GM19397 (cell line): Measurements from ENCODE around the gene OPRL1.

ENCODE experiments used
- ATAC-seq: cut with Tn5 transposase; IDR thresholded peaks from one replicate; pipeline ENCODE4 v1.9.1; 2021; ENCODE audit warnings: mild to moderate bottlenecking, moderate library complexity; ENCODE audit not compliant: unreplicated experiment

Gene OPRL1

DNA sequence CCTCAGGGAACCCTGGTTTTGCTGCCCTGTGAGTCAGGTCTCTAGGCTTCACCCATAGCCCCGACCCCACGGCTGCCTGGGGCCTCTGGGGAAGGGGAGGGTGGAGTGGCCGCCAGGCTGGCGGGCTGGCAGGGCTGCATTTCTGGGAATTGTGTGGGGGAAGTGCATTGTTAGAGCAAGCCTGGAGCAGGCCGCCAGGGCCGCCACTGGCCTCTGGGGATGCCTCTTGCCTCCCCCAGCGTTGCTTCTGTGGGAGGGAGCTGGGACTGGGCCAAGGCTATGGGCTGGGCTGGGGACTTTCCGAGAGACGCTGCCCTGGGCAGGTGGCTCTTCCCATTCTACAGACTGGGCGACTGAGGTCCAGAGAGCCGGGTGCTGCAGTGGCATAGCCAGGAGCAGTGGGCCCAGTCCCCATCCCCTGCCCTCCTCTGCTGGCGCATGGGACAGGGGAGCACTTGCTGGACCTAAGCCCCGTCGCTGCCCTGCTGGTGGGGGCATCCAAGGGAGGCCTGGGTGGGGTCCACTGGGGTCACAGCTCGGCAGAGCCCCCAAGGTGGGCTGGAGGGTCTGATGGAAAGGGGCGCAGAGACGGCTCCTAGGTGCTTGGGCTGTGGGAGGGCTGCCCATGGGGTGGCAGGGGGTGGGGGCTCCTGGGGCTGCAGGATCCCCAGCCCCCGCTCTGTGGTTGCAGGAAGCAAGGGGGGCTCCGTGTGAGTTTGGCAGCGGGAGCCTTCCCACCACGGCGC, 23.8 kb upstream of the OPRL1 start:
- no peak for ATAC-seq

DNA sequence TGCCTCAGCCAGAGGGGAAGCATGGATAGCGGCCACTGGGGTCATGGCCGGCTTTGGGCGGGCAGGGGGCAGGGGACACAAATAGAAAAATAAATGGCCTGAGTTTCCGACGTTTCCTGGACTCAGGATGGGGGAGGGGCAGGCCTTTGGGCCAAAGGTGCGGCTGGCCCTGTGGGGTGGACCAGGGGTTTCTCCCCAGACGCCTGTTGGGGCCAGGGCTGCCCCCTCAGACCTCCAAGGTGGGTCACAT, 23.3 kb upstream of the OPRL1 start:
- no peak for ATAC-seq

DNA sequence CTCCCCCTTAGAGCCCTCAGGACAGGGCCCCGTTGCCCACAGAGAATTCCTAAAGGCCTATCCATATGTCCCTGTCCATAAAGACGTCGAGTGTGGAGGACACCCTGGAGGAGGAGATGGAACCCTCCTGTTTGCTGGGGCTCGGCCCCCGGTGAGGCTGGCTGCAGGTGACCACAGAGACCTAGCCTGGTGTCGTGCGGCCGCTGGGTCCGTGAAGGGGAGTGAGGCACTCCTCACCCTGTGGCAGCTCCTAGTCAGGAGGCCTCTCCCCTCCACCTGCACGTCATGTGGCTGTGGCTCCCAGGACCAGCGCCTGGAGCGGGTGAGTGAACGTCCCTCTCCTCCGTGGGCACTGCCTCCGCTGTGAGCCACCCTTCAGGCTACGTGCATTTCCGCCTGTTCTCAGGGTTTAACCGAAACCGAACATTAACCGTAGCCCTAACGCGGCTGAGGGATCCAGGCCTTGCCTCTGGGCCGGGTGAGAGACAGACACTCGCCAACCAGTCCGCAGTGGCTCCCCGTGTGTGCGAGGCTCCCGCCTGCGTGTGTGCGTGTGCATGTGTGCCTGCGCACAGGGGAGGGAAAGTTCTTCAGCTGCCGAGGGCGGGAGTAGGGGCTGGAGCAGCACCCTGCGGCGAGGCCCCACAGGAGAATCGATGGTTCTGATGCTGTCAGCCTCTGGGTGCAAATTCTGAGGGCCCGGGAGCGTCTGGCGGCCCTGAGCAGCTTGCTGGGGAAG, 22.8 kb upstream of the OPRL1 start:
- ATAC-seq, result no peak

DNA sequence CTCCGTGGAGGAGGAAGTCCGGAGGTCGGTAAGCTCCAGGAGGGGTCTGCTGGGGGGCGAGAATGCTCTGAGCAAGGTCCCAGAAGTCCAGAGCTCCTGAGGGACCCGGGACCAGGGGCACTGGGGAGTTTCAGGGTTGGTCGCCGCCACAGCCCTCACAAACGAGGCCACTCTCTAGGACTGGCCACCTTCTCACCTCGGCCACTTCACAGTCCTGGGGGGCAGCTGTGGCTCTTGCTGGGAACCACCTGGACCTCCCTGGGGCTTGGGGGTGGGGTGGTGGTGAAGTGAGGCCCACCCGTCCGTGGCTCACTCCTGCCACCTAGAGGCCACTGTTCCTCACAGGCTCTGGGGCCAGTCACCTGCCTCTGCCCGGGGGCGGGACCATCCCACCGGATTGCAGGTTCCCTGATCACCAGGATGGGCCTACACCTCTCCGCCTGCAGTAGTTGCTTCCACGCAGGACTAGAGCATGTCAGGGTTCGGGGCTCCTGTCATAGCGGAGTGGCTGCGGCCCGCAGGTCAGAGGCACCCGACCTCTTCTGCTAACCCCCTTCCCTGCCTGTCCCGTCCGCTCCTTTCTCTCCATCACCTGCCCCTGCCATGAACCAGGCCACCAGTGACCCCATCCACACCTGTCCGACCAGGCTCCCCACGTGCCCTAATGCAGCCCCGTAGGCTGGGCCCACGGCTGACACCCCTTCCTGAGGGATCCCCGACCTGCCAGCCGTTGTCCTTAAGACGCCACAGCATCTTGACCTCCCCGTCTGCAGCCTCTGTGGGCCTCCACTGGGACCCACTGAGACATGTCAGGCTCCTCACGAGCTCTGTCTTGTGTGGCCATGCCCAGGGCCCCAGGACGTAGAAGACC, 22.0 kb upstream of the OPRL1 start:
- ATAC-seq, result no peak

DNA sequence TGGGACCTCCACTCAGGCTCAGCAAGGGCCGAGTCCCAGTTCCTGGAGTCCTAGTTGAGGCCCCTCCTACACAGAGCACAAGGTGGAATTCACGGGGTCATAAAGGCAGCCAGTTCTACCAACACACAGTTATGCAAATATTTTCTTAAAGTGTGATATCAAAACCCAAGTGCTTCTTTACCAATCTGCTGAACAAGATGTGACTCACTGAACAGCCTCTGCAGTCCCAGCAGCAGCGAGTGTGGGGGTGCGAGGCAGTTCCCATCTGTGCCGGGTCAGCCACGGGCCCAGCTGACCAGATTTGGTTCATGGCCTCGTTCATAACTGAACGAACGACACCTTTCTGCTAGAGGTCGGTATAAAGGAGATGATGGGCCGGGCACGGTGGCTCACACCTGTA, 21.3 kb upstream of the OPRL1 start:
- no peak for ATAC-seq

DNA sequence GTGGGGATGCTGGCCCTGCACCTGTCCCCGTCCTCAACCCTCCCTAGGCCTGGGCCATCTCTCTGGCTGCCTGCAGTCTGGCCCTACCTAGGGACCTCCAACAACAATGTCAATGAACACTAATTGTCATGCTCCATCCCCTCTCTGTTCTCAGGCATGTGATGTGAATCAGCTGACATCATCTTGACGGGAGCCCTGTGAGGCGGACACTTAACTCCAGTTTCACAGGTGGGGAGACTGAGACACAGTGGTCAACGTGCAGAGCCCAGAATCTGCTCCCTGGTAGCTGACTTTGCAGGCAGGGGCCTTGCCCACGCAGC, 17.6 kb upstream of the OPRL1 start:
- no peak for ATAC-seq

DNA sequence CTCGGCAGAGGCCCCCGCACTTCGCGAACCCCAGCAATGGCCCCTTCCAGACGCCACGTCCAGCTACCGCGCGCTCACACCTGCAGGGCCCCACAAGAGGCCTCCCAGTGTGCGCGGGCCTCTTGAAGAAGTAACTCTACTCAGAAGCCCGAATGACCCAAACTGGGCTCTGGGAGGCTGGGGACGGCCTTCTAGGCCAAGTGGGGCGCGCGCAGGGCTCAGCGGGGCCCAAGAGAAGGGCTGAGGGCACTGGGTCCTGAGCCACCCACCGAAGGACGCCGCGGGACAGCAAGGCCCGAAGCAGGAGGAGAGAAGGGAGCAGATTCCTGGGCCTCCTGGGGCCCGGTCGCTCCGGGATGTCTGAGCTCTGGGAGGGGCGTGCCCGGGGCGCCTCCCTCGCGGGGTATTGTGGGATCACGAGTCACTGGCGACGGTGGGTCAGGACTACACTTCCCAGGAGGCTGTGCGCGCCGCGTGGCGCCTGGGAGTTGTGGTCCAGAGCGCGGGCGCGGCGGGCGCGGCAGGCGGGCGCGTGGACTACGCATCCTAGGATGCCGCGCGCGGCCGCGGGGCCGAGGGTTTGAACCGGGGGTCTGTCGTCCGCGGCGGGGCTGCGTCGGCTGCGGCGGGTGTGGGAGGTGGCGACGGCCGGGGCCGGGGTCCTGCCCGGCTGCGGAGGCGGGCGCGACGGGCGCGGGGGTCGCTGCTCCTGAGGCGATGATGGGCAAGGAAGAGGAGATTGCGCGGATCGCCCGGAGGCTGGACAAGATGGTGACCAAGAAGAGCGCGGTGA, 17.1 kb upstream of the OPRL1 start, which contains the start of gene TCEA2:
Gene TCEA2 (plus strand): TSS at position 603 of the 793 bp plus-strand sequence. CDS start 115 bp downstream, at position 718.
- ATAC-seq, result peak; percentile 77

DNA sequence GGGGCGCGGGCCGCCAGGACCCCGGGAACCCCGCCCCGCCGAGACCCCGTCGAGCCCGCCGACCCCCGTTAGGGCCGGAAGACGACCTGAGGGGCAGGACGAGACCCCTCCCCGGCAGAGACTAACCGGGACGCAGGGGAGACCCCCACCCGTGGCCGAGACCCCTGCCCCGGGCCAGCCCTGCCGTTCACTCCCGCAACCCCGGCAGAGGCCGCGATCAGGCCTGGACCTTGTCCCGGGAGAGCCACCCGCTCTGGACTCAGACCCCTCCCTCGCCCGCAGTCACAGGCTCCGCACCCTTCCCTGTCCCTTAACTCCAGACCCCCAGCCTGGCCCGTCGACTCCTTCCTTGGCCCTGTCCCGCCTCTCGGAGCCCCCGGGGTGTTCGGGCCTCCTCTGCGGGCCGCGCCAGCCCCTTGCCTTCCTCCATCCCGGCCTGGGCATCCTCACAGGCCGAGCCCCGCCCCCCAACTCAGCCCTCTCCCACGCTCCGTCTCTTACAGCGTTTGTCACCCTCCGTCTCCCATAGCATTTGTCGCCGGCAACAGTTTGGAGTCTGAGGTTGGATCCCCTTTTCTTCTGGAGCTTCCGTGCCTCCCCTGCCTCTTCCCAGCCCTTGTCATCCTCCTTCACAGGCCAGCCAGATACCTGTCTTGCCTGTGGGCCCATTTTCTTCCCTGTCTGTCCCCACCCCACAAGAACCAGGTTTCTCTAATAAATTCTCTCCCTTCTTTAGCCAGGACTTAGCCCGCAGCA, 16.3 kb upstream of the OPRL1 start:
- ATAC-seq, result peak; percentile 3

DNA sequence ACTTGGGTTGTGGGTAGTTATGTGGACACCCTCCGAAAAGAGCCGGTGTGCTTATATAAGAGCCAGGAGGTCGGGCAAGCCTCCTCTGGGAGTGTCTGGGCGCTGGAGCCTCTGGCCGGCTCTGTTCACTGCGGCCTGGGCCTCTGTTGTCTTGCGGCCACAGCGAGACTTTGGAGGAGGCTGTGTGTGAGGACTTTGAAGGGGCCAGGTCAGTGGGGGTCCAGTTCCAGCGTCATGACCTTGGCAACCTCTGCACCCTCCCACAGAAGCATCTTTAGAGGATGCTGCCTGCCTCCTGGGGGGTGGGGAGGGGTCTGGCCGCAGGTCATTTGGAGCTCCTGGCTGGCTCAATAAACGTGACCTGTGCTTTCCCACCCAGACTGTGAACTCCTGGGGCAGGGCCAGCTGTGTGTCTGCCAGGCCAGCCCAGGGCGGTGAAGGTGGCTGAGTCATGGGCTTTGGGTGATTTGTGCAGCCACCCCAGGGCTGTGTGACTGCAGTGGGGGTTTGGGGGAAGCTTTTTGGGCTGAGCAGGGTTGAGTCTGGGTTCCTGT, 15.7 kb upstream of the OPRL1 start:
- ATAC-seq, result no peak

DNA sequence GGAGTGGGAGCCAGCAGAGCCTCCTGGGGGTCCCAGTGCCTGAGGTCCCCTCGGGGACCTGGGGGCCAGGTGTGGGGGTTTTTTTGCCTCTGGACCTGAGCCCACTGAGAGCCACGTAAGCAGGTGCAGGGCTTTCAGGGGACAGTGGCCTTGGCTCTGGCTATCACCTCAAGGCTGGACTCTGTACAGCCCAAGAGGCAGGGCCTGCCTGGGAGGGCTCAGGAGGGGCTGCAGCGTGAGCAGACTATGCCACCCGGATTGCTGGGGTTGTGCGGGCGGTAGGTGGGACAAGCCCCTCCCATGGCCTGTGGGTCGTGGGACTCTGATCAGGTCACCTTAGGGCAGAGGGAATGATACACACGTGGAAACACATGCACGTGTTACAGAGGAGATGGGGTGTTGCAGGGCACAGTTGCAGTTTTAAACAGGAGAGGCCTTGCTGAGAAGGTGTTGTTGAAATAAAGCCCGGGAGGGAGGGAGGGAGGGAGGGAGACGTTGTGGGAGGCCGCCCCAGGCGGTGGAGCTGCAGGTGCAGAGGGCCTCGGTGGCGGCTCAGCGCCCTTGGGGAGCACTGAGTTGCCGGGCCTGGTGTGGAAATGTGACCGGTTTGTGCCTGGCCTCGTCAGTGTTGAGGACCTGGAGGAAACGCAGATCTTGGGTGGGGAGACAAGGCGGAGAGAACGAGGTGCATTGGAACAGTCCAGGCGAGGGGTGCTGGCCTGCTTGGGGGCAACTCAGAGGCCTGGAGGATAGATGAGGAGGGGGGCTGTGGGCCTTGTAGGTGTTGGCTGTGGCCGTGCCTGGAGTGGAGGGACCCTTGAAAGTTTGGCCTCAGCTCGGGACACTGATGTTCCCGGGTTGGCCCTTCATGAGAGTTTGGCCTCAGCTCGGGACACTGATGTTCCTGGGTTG, 14.6 kb upstream of the OPRL1 start:
- no peak for ATAC-seq

DNA sequence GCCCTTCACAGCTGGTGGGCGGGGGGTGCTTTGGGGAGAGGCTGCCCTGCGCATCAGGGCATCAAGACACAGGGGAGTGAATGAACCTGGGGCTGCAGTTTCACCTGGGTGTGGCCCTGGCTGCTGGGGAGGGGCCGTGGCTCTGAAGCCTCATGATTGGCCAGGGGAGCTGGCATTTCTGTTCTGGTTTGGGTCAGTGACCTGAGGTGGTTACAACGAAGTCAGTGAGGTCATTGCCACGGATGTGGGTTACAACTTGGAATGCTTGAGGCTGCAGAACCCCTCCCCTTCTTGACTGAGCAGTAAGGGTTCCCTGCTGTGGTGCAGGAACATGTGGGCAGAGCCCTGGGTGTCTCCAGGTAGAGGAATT, 13.9 kb upstream of the OPRL1 start:
- no peak for ATAC-seq

DNA sequence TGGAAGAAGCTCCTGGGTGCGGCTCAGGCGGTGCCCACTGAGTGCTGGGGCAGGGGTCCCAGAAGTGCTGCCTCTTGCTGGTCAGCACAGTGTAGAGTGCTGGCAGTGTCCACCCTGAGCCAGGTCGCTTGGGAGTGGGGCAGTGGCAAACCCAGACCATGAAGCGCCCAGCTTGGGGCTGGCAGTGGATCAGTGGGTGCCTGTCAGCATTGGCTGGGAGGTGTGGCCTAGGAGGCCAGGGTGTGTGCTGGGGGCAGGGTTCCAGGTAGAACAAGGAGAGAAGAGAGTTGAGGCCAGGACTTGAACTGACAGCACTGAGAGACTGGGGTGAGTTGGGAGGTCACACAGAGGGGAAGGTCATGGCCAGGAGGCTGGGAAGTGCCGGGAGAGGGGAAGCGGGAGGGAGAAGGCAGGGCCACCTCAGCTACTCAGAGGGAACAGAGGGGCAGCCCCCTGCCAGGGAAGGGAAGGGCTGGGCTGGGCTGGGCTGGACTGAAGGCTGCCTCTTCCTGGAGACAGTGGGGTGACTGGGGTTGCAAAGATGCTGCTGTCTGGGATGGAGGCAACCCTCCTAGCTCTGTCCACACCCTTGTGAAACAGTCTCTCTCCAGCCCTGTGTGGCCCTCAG, 12.8 kb upstream of the OPRL1 start:
- ATAC-seq, result no peak

DNA sequence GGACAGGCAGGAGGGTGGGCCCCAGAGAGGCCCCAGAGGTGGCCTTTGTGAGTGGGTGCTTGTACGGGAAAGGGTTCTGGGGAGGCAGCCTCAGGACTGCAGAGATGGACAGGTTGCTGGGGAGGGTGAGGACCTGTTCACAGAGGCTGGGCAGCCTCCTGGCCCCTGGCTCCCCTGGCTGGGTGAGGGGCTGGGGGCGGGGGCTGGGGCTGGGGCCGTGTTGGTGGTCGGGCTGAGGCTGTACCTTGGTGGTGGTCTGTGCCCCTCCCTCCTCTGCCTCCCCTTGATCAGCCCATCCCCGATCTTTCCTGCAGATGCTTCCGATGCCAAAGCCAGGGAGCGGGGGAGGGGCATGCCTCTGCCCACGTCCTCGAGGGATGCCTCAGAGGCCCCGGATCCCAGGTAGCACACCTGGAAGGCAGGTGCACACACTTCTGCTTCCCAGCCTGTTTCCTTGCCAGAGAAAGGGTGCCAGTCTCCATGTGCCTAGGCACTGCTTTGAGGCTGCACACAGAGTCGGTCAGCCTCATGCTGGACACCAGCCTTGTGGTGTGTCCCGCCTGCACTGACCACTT, 12.1 kb upstream of the OPRL1 start:
- no peak for ATAC-seq

DNA sequence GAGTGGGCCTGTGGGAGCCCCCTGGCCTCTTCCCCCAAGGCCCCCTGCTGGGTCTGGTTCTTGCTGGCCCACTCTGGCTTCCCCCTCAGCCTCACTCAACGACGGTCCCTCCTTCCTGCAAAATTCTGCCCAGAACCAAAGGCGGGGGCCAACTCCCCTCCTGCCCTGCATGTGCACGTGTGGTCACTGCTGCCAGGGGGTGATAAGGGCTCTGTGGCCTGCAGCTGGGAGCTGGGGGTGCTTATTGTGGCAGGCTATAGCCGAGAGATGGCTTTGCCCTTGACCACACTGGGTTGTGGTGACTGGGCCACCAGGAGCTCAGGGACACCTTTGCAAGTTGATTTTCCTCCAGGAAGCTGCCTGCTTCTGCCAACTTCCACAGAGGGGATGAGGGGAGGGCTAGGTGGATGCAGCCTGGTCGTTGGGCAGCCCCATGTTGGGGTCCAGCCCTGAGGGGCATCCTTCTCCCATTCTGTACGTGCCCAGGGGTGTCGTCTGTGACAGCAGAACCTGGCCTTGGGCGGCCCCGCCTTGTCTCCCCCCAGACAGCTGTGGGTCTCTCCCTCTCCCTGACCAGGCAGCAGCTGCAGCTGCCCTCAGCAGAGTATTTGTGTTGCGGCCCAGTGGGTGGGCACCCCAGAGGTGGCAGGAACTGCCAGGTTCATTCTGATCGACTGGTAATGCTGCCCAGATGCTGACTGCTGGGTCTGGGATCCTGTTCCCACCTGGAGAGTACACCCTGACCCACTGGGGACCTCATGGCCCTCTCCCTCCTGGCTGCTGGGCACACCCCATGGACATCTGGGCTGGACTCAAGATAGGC, 11.3 kb upstream of the OPRL1 start:
- ATAC-seq, result no peak

DNA sequence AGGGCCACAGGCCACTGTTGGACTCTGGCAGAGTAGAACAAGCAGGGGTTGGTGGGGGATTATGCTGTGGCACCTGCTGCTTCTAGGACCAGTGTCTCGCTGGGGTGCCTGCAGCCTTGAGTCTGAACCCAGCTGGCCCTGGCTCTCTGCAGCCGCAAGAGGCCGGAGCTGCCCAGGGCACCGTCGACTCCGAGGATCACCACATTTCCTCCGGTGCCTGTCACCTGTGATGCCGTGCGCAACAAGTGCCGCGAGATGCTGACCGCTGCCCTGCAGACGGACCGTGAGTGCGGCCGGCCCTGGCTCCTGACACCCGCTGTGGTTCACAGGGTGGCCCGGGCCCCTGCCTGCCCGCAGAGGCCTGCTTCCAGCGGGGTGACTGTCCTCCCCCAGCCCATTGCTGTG, 10.7 kb upstream of the OPRL1 start:
- no peak for ATAC-seq

DNA sequence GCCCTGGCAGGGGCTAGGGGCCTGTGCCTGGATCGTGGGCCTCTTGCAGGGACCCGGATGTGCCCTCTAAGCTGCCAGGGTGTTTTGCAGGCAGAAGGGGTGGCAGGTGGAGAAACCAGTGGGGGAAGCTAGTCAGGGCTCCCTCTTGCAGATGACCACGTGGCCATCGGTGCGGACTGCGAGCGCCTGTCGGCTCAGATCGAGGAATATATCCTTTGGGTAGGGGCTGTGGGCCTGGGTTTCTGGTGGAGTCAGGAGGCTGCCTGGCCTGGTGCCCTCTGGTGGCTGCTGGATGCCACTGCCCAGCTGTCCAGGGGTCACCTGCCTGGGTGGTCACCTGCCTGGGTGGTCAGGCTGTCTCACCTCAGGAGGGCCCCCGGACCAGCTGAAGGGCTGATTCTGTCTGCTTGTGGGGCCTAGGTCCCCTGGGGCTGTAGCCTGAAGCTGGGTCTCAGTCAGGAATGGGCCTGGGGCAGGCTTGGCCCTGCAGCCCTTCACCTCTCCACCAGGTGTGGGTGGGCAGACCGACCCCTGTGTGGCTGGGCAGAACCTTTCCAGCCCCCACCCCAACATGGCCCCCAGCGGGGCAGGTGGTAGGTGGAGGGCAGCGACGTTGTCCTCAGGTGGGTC, 10.2 kb upstream of the OPRL1 start:
- no peak for ATAC-seq
